PC-9 (cell line): Measurements from ENCODE around the gene IYD.

ENCODE experiments used
- CTCF ChIP-seq: fragments of 200-600 bp; sonication (generic); conservative IDR thresholded peaks from 2 replicates; pipeline ENCODE4 v1.6.1; 2017; ENCODE audit warnings: mixed run types, antibody characterized with exemption, mild to moderate bottlenecking, moderate library complexity
- EZH2 ChIP-seq: fragments of 200-600 bp; sonication (generic); IDR thresholded peaks from 2 replicates; pipeline ENCODE4 v1.8.0; 2017; ENCODE audit warnings: antibody characterized with exemption, low read depth

- TF ChIP-seq CTCF (no peak), EZH2 (no peak)
Observed at GRCh38 chr6:150452428-150453243, 83.8 kb downstream of the IYD start.
